Ishikawa (cell line): ENCODE measurements around the gene GREB1L.

Source experiments
- CREB1 ChIP-seq: IDR thresholded peaks from 2 replicates; pipeline ENCODE4 v1.6.1; 2012; ENCODE audit warnings: low read depth
- EGR1 ChIP-seq: IDR thresholded peaks from 2 replicates; pipeline ENCODE4 v1.6.1; 2012
- EP300 ChIP-seq: IDR thresholded peaks from 2 replicates; pipeline ENCODE4 v1.6.1; 2012; ENCODE audit warnings: borderline replicate concordance
- FOXM1 ChIP-seq: IDR thresholded peaks from 2 replicates; pipeline ENCODE4 v1.6.1; 2012; ENCODE audit warnings: low read depth, borderline replicate concordance
- MAX ChIP-seq: IDR thresholded peaks from 2 replicates; pipeline ENCODE4 v1.6.1; 2012
- NFIC ChIP-seq: IDR thresholded peaks from 2 replicates; pipeline ENCODE4 v1.6.1; 2012
- RAD21 ChIP-seq: IDR thresholded peaks from 2 replicates; pipeline ENCODE4 v1.6.1; 2012; ENCODE audit warnings: low read depth
- TAF1 ChIP-seq: IDR thresholded peaks from 2 replicates; pipeline ENCODE4 v1.6.1; 2012; ENCODE audit warnings: low read depth, mild to moderate bottlenecking
- TCF12 ChIP-seq: IDR thresholded peaks from 2 replicates; pipeline ENCODE4 v1.6.1; 2012; ENCODE audit warnings: low read depth
- TEAD4 ChIP-seq: IDR thresholded peaks from 2 replicates; pipeline ENCODE4 v1.6.1; 2012
- TF ChIP-seq, protein P1 (sequence below): IDR thresholded peaks from 2 replicates; pipeline ENCODE4 v1.6.1; 2012; ENCODE audit warnings: low read depth, mild to moderate bottlenecking

DNA sequence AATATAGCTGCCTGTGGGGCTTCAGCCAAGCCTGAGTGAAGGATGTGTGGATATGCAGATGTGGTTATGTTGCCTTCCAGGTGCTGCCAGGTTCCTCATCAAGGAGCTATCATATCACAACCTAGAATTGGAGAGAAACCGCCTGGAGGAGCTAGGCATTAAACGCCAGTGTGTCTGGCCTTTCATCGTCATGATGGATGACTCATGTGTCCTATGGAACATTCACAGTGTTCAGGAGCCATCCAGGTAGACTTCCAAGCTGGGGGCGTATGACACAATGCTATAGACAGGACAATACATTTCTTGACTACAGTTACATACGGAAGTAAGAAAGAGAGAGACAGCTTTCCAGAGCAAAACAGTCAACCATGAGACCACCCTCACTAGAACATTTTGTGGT lies 271.7 kb downstream of the GREB1L start:
- TF ChIP-seq, protein P1, sequence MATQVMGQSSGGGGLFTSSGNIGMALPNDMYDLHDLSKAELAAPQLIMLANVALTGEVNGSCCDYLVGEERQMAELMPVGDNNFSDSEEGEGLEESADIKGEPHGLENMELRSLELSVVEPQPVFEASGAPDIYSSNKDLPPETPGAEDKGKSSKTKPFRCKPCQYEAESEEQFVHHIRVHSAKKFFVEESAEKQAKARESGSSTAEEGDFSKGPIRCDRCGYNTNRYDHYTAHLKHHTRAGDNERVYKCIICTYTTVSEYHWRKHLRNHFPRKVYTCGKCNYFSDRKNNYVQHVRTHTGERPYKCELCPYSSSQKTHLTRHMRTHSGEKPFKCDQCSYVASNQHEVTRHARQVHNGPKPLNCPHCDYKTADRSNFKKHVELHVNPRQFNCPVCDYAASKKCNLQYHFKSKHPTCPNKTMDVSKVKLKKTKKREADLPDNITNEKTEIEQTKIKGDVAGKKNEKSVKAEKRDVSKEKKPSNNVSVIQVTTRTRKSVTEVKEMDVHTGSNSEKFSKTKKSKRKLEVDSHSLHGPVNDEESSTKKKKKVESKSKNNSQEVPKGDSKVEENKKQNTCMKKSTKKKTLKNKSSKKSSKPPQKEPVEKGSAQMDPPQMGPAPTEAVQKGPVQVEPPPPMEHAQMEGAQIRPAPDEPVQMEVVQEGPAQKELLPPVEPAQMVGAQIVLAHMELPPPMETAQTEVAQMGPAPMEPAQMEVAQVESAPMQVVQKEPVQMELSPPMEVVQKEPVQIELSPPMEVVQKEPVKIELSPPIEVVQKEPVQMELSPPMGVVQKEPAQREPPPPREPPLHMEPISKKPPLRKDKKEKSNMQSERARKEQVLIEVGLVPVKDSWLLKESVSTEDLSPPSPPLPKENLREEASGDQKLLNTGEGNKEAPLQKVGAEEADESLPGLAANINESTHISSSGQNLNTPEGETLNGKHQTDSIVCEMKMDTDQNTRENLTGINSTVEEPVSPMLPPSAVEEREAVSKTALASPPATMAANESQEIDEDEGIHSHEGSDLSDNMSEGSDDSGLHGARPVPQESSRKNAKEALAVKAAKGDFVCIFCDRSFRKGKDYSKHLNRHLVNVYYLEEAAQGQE = no peak
- TF ChIP-seq CREB1 = no peak
- TF ChIP-seq EP300 = no peak
- no peak for TF ChIP-seq EGR1
- no peak for TF ChIP-seq FOXM1
- no peak for TF ChIP-seq TEAD4
- no peak for TF ChIP-seq MAX
- TF ChIP-seq TCF12 = no peak
- no peak for TF ChIP-seq RAD21
- no peak for TF ChIP-seq NFIC
- TF ChIP-seq TAF1 = no peak
